ENCODE data around the gene SP140. TPM values are rescaled to one million over a fixed set of nuclear protein-coding genes. Genes with fewer than 3 reads are reported as not detected.
"Not testable (repeated sequence)": the region's sequence is repeated elsewhere in the genome, so short reads cannot be mapped to it uniquely, and the experiment has no call there.

The SP140 gene
- total RNA-seq, 4 donors from 2014 or later, result 0.92 to 5.3 (median 2.4) TPM

DNA sequence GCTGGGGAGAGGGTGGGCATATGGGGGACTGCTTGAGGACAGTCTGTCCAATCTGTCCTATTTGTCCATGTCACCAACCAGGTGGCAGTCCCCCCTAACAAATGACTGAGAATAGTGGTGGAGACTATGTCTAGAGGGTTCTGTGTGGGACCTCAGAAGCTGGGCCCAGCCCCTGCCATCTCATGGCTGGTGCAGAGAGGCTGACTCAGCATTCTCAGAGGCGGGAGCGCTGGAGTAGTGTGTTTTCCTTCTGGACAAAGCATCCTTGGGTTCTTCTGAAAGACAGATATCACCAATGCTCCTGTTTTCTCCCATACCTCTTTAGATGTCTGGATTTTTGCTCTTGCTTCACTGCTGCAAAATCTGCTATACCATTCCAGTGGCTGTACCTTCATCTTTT lies 57.4 kb downstream of the SP140 start:
- intact Hi-C loops (cut with DNase I), result no loop called here
- Histone ChIP-seq H3K9me3 (no peaks in the 10 kb centered on the region), H3K27me3 (no peaks in the 10 kb centered on the region), H3K27ac (no peak overlapping the region), H3K4me3 (no peak overlapping the region), H3K4me1 (no peaks in the 10 kb centered on the region), H3K36me3 (no peaks in the 10 kb centered on the region)
- DNase-seq, result no peak
- TF ChIP-seq POLR2A (IDR thresholded peaks at IDR 0.05), result no peak
- TF ChIP-seq, protein P1, sequence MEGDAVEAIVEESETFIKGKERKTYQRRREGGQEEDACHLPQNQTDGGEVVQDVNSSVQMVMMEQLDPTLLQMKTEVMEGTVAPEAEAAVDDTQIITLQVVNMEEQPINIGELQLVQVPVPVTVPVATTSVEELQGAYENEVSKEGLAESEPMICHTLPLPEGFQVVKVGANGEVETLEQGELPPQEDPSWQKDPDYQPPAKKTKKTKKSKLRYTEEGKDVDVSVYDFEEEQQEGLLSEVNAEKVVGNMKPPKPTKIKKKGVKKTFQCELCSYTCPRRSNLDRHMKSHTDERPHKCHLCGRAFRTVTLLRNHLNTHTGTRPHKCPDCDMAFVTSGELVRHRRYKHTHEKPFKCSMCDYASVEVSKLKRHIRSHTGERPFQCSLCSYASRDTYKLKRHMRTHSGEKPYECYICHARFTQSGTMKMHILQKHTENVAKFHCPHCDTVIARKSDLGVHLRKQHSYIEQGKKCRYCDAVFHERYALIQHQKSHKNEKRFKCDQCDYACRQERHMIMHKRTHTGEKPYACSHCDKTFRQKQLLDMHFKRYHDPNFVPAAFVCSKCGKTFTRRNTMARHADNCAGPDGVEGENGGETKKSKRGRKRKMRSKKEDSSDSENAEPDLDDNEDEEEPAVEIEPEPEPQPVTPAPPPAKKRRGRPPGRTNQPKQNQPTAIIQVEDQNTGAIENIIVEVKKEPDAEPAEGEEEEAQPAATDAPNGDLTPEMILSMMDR (IDR thresholded peaks at IDR 0.05), result no peak
- 96 to 100% methylated on average over 2 of the region's 2 CpGs for WGBS, 2 donors

DNA sequence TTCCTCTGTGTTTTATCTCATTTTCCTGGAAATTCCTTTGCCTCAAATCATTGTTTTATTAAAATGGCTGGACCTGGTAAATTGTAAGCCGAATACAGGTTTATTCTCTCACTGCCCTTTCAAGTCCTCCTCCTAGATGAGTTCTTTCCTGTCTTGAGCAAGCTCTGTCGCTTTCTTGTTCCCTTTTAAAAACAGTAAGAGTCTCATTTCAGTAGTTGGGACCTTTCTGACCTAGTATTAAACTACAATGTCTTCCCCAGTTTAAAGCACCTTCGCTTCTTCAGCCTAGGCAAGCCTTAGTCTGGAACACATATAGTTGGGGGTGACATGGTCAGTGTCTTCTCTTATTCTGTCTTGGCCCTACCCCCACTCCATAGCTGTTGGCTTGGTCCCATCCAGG lies 60.5 kb downstream of the SP140 start:
- TF ChIP-seq POLR2A (IDR thresholded peaks at IDR 0.05), result no peak
- TF ChIP-seq, protein P1 (IDR thresholded peaks at IDR 0.05), result no peak
- Histone ChIP-seq H3K4me3 (no peak overlapping the region), H3K4me1 (no peaks in the 10 kb centered on the region), H3K9me3 (no peaks in the 10 kb centered on the region), H3K27ac (no peak overlapping the region), H3K27me3 (no peaks in the 10 kb centered on the region), H3K36me3 (no peaks in the 10 kb centered on the region)
- intact Hi-C loops (cut with DNase I), result no loop called here
- no peak for DNase-seq
- 63 to 66% methylated on average over 3 of the region's 3 CpGs for WGBS, 2 donors

DNA sequence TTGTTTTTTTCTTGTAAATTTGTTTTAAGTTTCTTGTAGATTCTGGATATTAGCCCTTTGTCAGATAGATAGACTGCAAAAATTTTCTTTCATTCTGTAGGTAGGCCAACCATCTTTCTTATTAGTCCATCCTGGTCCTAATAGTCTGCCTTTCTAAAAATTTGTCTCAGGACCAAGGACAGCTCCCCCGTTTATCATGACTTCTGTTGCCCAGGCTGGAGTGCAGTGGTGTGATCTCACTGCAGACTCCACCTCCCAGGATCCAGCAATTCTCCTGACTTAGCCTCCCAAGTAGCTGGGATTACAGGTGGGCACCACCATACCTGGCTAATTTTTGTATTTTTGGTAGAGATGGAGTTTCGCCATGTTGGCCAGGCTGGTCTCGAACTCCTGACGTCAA lies 63.8 kb downstream of the SP140 start:
- DNase-seq; intact Hi-C loops (cut with DNase I); H3K36me3 ChIP-seq; H3K27me3 ChIP-seq; H3K4me1 ChIP-seq; H3K4me3 ChIP-seq; H3K27ac ChIP-seq; H3K9me3 ChIP-seq: not testable (repeated sequence)
- WGBS, 2 donors, result 90 to 93% methylated on average over 1 to 4 of the region's 4 CpGs

DNA sequence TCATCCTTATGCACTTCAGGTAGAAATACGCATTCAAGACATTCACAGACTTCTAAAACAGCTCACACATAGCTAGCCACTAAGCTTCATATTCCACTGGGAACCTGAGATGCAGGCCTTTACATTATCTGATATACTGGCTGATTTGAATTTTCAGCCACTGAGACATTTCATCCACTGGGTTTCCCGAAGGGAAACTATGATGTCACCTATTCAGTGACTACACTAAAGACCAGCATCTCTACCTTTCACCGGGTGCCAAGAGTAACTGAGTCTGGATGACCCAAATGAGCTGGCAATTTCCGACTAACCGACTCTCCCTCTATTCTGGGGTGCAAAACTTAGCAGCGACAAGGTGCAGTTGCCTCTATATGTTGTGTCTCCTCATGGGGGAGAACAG lies 69.7 kb downstream of the SP140 start:
- intact Hi-C loops (cut with DNase I), result no loop called here
- no peak for DNase-seq
- Histone ChIP-seq H3K4me3 (no peak overlapping the region), H3K4me1 (no peaks in the 10 kb centered on the region), H3K27me3 (no peaks in the 10 kb centered on the region), H3K9me3 (no peaks in the 10 kb centered on the region), H3K36me3 (no peaks in the 10 kb centered on the region), H3K27ac (no peak overlapping the region)
- TF ChIP-seq POLR2A (IDR thresholded peaks at IDR 0.05), result no peak
- TF ChIP-seq, protein P1 (IDR thresholded peaks at IDR 0.05), result no peak
- WGBS, 2 donors, result 84 to 93% methylated on average over 6 of the region's 6 CpGs

DNA sequence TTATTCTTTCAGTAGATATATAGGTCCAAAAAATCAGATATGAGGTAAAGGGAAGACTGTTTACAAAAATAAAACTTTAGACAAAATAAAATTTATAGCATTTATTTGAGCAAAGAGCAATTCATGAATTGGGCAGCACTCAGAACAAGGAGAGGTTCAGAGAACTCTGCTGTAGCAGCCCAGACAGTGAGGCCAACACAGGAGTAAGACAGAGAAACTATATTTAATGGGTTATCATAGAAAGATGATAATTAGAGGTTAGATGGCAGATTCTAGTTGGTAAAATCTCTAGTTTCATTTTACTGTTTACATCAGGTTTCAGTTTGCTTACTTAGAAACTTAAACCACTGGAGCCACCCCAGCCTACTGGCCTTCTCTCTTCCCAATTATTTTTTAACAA lies 71.4 kb downstream of the SP140 start:
- no peaks in the 10 kb centered on the region for H3K27me3 ChIP-seq
- TF ChIP-seq, protein P1 (IDR thresholded peaks at IDR 0.05), result no peak
- no peak for TF ChIP-seq POLR2A (IDR thresholded peaks at IDR 0.05)
- H3K9me3 ChIP-seq, result no peaks in the 10 kb centered on the region
- no peak overlapping the region for H3K27ac ChIP-seq
- DNase-seq, result no peak
- intact Hi-C loops (cut with DNase I), result no loop called here
- H3K36me3 ChIP-seq, result no peaks in the 10 kb centered on the region
- H3K4me1 ChIP-seq, result no peaks in the 10 kb centered on the region
- H3K4me3 ChIP-seq, result no peak overlapping the region

DNA sequence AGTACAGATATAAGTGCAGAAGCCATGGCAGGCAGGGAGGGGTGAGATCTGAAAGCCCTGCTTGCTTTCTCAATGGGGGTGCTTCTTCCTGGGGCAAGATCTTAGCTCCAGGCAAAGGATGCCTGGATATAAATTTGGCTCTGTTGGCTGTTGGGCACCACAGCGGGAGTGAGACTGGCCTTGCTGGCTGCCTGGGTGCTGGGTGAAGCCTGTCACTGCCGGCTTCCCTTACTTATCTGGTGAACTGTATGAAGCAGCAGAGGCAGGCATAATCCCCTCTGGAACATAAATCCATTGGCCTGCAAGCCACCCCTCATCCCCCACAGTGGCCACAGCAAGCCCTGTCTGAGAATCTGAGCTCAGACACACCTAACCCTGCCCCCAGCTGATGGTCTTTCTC lies 74.1 kb downstream of the SP140 start:
- intact Hi-C loops (cut with DNase I), result no loop called here
- Histone ChIP-seq H3K9me3 (peaks cover 0 to 5% (median 0%) of the 10 kb centered on the region in 3 donors), H3K4me3 (no peak overlapping the region), H3K27ac (no peak overlapping the region), H3K27me3 (no peaks in the 10 kb centered on the region), H3K36me3 (no peaks in the 10 kb centered on the region), H3K4me1 (no peaks in the 10 kb centered on the region)
- DNase-seq, result no peak
- 100% methylated on average over 1 of the region's 2 CpGs; no CpG with 5 or more reads in 1 of the 2 donors for WGBS, 2 donors
- TF ChIP-seq, protein P1 (IDR thresholded peaks at IDR 0.05), result no peak
- no peak for TF ChIP-seq POLR2A (IDR thresholded peaks at IDR 0.05)
